ENCODE measurements around the gene ZNF592.

Gene ZNF592

GRCh38 chr15:84755736-84756527, 7.5 kb downstream of the ZNF592 start:
- H3K4me3 ChIP-seq (ENCODE audit: low read depth, low read length): no peak overlapping the region
- no peak for DNase-seq (ENCODE audit: low read depth)
- TF ChIP-seq CTCF (conservative IDR thresholded peaks at IDR 0.05; ENCODE audit: low read depth, low read length): no peak

- no peak for TF ChIP-seq CTCF (conservative IDR thresholded peaks at IDR 0.05; ENCODE audit: low read depth, low read length)
- no peak overlapping the region for H3K4me3 ChIP-seq (ENCODE audit: low read depth, low read length)
- DNase-seq (ENCODE audit: low read depth): no peak
Observed at GRCh38 chr15:84759018-84759417, 10.6 kb downstream of the ZNF592 start.

GRCh38 chr15:84760219-84760618, 11.8 kb downstream of the ZNF592 start:
- no peak overlapping the region for H3K4me3 ChIP-seq (ENCODE audit: low read depth, low read length)
- TF ChIP-seq CTCF (conservative IDR thresholded peaks at IDR 0.05; ENCODE audit: low read depth, low read length): no peak
- no peak for DNase-seq (ENCODE audit: low read depth)

- H3K4me3 ChIP-seq (ENCODE audit: low read depth, low read length): no peak overlapping the region
- DNase-seq (ENCODE audit: low read depth): no peak
- TF ChIP-seq CTCF (conservative IDR thresholded peaks at IDR 0.05; ENCODE audit: low read depth, low read length): no peak
Observed at GRCh38 chr15:84761607-84762131, 13.3 kb downstream of the ZNF592 start.

GRCh38 chr15:84762840-84763572, 14.6 kb downstream of the ZNF592 start:
- TF ChIP-seq CTCF (conservative IDR thresholded peaks at IDR 0.05; ENCODE audit: low read depth, low read length): no peak
- no peak overlapping the region for H3K4me3 ChIP-seq (ENCODE audit: low read depth, low read length)
- DNase-seq (ENCODE audit: low read depth): no peak

GRCh38 chr15:84764585-84764984, 16.2 kb downstream of the ZNF592 start:
- no peak for TF ChIP-seq CTCF (conservative IDR thresholded peaks at IDR 0.05; ENCODE audit: low read depth, low read length)
- H3K4me3 ChIP-seq (ENCODE audit: low read depth, low read length): no peak overlapping the region
- DNase-seq (ENCODE audit: low read depth): no peak
